Midbrain (tissue), 1 donor: ENCODE measurements around the gene UBE3C.
"Not testable (repeated sequence)": the region's sequence is repeated elsewhere in the genome, so short reads cannot be mapped to it uniquely, and the experiment has no call there.

Experiments used
- DNase-seq: peaks from one replicate; lab custom pipeline; 2025; lab: John Stamatoyannopoulos, UW

The UBE3C gene

DNA sequence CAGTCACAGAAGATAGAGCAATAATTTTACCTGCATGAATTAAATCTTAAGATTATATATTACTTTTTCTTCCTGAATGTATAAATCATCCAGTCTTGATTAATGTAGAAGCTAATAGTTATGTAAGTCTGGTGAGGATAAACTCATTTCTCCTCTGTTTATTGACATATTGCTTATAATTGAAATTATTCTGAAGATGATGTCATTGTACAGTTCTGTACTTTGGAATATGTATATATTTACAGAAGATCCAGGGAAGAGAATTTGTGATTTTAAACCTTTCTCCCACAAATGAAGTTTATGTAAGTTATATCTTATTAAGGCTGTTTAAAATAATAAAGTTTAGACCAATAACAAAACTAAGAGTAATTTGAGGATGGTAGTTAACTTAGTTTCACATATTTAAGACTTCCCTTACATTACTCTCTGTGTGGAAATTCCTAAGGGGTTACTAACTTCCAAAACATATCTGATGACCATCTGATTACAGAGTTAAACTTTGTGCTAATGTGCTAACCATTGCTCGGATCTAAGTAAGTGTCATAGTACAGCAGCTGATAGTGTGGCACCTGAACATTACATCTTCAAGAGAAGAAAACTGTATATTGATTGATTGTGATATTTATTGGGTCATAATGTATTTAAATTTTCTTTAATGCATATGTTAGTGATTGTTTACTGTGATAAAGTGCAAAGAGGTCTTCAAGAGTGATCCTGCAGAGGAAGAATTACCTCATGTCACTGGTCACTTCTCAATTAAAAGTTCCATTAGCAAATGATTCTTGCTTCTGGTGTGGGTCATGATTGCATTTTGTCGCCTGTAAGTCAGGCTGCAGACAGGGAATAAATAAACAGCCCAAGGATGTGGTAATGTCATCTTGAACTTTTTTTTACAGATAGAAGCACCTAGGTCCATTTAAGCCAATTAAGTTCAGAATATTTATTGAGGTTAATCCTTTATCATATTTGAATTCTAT is 96.9 kb downstream of the UBE3C start:
- DNase-seq, result no peak

DNA sequence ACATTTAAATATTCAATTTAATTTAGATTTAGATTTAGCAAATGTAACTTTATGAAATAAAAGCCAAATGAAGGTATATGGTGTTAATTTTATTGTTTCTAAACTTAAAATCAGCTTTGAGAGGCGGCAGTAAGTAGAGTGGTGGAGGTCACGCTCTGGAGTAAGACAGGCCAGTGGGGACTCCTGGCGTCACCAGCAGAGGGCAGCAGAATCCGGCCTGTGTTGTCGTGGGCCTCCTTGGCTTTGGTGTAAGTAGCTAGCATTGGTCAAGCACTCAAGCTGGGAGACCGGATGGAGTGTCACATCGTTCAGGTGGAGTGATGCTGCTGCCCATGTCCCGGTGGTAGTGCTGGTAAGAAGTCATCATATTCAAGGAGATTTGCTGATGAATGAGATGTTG is 99.4 kb downstream of the UBE3C start:
- no peak for DNase-seq

DNA sequence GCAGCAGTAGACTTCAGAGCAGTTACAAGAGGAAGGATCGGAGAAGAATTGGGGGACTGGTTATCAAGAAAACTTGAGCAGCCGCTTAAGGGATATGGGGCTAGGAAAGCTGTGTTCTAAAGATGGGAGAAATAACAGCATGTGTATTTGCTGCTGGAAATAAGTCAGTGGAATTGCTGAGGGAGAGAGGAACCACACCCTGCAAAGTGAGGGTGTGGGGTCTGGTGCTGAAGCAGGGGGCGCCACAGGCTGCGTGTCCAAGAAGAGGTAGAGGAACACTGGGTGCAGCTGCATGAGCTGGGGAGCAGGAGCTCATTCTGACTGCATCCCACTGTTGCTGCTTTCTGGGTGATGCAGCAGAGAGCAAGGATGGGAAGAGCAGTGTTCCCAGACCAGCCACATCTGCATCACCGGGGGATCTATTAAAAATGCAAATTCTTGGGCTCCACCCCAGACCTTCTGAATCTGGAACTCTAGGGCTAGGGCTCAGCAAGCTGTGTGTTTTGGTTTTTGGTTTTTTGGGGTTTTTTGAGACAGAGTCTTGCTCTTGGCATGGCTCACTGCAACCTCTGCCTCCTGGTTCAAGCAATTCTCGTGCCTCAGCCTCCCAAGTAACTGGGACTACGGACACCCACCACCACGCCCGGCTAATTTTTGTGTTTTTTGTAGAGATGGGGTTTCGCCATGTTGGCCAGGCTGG is 101.0 kb downstream of the UBE3C start:
- no peak for DNase-seq

DNA sequence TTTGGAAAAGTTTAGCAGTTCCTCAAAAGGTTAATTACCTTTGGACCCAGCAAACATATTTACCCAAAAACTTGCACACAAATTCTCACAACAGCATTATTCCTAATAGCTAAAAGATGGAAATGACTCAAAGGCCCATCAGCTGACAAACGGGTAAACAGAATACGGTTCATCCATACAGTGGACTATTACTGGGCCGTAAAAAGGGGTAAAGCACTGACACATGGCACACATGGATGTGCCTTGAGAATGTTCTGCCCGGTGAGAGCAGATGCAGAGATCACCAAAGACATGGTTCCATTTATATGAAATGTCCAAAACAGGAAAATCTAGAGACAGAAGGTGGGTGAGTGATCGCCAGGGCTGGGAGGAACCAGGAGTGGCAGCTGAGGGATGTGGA is 102.9 kb downstream of the UBE3C start:
- DNase-seq, result no peak

DNA sequence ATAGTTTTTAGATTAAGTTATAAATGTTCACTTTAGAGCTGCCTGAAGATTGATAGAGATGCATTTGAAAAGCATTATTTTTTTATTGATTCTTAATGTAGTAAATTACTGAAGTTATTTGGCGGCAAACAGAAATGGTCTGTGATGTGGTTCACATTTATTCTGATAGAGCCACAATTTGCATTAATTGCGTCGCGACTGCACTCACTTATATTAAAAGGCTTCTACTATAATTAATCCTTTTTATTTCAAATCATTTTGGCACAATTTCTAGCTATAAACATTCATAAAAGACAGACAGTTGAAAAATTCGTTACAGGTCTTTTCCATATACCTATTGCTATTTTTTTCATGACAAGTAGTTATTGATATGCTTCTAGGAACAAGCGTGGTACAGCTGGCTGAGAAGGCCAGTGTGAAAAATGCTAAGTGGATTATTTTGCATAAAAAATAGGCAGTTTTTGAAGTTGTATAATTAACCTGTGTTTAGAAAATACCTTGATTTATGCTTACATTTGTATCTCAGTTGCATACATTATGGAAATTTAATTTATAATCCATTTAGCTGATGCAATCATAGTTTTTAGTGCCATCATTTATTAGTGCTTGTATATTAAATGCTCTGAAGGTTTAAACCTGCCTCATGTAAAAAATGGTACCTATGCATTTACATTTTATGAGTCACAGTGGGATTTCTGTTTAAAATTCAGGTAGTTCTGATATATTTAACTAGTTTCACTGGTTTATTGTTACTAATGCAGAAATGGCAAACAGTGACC is 106.0 kb downstream of the UBE3C start:
- DNase-seq, result no peak

DNA sequence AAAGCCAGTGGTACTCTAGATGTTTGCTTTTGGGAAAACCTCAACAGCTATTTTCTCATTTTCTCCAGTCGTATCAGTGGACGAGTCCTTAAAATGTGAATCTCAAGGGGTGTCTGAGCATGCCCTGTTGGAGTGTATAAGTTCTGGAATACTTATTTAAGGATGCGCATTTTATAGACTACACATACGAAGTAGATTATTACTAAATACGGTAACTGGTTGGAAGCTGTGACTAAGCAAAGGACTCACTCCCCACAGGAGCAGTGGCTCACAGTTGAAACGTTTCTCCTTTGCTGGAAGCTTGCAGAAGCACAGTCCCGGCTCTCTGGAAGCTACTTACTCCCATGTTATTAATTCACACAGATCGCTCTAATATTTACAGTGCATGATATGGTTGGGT is 107.3 kb downstream of the UBE3C start:
- no peak for DNase-seq

DNA sequence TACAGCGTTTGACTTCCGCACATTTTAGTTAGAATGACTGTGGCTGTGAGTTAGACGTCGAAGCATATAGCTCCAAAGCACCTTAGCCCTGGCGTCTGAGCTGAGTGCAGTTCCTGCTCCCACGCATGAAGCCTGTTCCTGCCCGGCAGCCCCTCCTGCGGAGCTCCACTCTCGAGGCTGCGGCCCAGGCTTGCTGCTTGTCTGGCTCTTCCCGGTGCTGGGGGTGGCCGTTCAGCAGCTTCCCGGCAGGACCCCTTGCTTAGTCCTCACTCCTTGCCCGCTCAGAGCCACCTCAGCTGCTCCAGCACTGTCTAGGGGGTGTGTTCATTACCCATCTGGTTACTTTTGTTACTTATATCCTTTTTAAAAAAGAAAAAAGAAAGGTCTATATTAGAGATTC is 109.9 kb downstream of the UBE3C start:
- DNase-seq, result no peak

DNA sequence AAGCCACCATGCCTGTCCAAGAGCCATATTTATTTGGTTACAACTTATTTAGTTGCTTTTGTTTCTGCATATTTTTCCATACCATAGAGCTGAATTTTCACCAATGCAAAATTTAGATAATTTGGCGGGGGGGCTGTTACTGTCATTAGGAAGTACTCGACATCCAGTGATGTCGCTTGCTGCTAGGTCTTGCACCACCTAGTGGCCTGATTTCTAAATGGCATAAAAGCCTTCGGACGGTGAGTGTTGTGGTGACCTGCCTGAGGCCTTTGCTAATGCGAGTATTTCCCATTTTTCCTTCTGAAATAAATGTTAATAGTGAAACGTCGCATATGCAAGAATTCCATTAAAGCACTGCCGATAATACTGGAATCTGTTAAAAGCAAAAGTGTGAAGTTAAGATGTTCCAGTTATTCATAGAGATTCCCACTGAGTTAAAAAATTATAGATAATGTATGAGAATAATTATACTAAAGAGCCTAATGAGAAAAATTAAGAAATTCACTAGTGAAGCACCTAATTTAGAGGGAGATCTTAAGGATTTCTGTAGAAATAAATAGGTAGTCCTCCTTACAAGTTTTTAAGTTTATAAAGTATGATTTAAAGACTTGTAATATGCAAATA is 112.0 kb downstream of the UBE3C start:
- DNase-seq, result peak; percentile 47

DNA sequence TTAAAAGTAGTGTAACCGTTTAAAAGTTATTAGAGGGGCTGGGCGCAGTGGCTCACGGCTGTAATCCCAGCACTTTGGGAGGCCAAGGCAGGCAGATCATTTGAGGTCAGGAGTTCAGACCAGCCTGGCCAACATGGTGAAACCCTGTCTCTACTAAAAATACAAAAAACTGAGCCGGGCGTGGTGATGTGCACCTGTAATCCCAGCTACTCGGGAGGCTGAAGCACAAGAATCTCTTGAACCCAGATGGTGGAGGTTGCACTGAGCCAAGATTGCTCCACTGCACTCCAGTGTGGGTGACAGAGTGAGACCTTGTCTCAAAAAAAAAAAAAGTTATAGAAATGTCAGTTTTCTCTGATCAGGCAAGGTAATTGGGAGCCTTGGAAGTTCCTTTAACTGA is 113.1 kb downstream of the UBE3C start:
- DNase-seq, result not testable (repeated sequence)

DNA sequence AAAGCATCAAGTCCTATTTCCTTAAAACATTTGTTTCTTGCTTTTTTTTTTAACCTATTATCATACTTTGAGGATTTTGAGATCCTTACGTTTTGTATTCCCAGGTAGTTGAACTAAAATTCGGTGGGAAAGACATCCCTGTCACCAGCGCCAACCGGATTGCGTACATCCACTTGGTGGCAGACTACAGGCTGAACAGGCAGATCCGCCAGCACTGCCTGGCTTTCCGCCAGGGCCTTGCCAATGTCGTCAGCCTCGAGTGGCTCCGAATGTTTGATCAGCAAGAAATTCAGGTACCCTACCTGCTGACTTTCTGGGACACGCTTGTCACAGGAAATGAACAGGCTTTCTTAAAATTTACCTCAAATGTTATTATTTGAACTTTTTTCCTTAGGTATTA is 115.1 kb downstream of the UBE3C start:
- peak; percentile 58 for DNase-seq

DNA sequence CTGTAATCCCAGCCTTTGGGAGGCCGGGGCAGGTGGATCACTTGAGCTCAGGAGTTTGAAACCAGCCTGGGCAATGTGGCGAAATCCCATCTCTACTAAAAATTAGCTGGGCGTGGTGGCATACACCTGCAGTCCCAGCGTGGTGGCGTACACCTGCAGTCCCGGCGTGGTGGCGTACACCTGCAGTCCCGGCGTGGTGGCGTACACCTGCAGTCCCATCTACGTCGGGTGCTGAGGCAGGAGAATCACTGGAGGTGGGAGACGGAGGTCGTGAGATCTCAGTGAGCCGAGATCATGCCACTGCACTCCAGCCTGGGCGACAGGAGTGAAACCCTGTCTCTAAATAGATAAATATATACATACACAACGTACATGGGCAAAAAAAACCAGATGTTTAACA is 116.1 kb downstream of the UBE3C start:
- not testable (repeated sequence) for DNase-seq

DNA sequence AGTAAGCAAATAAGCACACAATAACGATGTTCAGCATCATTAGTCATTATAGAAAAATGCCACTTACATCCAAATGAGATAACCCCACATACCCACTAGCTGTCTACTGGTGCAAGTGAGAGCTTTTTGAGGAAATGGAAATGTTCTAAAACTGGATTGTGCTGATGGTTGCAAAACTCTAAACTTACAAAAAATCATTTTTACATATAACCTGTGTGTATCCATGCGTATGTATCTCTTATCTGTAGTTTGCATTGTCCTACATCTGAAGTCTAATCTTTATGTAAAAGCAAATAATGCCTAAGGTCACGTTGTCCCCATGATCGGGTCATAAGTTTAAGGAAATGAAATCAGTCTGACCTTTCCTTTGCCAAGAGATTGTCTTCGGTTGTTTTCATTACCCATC is 116.5 kb downstream of the UBE3C start:
- DNase-seq, result no peak

DNA sequence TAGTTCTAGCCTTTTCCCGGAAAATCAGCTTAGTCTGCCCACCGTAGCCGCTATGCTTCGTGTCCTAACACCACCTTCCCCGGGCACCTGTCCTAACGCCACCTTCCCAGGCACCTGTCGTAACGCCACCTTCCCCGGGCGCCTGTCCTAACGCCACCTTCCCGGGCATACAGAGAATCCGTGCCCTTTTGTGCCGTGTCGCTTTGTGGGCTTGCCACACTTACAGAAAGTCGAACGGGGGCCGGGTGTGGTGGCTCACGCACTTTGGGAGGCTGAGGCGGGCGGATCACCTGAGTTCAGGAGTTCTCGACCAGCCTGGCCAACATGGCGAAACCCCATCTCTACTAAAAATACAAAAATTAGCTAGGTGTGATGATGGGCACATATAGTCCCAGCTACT is 124.4 kb downstream of the UBE3C start:
- no peak for DNase-seq

DNA sequence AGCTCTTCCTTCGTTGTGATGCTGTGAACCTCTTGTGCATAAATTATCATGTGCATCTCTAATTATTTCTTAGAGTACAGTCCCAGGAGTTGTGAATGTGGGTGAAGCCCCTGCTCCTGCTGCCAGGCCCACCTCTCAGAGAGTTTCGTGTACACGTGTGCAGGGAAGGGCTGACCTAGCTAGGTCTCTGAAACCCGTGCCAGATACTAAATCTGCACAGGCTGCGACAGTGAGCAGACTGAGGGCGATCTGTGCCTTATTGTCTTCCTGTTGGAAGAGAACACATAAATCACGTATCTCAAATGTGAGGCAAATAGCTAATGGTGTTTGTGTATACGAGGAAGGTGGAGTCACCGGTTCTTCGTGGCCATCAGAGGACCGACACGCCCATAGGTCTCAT is 126.3 kb downstream of the UBE3C start:
- no peak for DNase-seq

DNA sequence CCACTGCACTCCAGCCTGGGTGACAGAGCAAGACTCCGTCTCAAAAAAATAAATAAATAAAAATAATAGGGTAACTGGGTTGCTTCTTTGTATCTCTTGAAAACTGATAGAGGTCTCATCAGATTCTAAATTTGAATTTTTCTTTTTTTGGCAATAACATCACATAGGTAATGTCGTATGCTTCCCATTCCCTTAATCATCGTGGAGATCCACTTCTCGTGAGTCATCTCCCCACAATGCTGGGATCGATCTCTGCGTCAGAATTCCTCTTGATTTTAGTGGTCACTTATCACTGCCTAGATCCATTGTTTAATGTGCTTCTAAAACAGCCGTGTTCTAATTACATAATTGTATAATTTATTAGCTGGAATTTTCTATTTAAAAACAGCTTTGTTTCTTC is 127.5 kb downstream of the UBE3C start:
- no peak for DNase-seq

DNA sequence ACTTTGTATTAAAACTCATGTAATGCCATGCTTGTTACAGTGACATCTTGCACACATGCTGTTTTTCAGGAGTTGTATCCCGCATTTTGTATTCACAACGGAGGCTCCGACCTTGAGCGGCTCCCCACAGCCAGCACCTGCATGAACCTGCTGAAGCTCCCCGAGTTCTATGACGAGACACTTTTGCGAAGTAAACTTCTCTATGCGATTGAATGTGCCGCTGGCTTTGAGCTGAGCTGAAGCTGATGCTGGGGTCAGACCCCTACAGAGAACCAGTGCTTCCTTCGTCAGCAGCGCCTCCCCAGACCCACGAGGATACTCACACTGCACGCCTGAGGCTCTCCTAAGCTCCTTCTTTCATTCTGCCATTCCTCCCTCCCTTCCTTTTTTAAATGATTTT is 128.8 kb downstream of the UBE3C start:
- DNase-seq, result no peak

DNA sequence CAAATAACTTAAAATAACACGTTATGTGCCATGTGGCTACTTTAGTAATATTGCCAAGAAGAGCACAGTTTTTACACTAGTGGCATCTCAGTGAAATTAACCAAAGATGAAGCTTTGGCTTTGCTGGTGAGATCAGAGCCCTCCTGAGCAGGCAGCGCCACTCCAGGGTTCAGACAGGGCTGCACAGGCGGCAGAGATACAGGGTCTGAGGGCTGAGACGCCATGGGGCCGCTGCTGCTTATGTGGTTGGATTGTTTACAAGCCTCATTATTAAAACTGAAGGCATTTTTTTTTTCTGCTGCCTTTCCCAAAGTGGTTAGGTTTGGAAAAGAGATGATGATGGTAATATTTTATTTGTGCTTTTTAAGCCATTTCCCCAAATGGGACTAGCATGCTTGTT is 129.2 kb downstream of the UBE3C start:
- DNase-seq, result no peak

DNA sequence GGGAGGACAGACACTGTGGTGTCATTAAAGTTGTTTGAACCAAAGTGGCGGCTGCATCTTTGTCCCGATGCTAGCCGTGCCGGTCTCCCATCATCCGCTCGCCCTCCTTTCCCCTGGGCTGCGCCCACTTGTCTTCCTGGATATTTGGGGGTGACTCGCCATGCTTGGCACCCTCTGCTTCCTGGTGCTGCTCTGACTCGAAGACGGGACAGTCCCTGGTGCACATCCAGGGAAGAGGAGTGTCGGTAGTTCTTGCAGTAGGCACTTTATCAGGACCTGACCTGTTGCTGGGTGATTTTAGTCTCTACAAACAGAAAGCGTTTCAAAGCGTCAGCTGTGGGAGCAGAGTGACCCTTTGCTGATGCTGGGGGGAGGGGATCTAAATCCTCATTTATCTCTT is 129.8 kb downstream of the UBE3C start:
- DNase-seq, result no peak

DNA sequence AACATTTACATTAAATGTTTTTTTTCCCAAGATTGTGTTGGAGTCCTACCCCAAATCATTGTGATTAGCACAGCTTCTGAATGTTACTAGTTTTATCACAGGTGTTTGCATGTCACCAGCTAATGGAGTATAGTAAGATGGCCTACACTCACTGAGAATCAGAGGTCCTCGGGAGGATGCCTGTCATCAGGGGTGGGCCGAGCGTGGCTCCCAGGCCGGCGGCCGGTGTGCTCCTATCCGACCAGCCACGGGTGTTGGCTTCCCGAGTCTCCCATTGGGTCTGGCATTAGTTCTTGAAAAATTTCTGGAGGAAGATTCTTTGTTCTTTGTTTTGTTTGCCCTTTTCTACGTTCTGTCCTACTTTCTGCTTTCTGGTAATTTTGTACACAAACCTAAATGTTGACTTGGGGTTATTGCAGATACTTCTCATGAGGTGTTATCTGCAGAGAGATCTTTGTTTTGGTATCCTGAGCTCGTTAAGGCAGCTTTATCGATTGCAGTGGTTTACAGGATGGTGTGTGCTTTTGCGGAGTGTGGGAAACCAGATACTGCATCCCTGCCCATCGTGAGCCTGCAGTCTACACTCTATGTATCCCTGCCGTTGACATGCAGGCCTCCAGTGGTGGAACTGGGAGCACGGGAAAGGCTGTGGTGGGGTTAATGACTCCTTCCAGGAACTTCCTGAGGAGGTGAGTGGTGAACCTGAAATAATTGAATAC is 130.8 kb downstream of the UBE3C start:
- no peak for DNase-seq

DNA sequence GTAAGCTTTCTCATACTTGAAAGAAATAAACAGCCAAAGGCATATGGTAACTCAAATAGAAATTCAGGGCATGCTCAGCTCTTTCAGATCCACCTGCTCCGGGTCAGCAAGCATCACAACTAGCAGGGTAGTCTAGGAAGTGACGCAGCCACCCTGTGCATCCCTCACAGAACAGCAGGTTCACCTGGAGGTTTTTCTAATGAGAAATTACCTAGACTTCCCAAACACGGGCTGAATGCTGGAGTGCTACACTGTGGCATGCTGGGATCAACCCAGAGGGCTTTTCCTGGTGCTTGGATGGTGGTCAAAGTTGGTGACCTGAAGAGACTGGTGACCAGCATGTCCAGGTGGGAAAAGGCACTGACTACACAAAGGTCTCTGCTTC is 131.3 kb downstream of the UBE3C start:
- DNase-seq, result no peak

DNA sequence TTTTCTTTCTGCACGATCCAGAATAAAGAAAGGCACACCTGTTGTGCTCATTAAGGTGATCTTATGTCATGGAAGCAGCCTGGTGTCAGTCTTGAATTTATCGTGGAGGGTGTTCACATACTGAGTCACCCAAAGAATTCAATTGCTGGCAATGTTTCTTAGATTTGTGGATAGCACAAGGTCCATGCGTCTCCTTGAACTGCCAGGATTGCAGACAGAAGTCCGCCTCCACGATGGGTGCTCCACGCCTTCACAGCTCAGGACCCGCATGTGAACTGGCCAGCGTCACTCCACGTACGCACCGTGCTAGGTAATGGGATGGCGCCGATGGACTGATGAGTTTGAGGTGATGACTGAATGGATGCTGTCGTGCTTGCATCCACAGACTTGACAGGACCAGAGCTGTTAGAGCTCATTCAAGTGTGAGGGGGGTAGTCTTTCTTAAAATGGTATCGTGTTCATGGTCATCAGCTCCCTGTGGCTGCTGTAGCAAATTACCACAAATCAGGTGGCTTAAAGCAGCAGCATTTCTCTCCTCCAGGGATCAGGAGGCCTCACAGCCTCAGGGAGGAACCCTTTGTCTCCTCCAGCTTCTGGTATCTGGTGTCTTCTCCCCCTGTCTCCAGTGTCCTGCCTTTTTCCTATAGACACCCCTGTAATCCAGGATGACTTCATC is 132.7 kb downstream of the UBE3C start:
- DNase-seq, result no peak
